Lung (tissue), 12 donors: ENCODE measurements around the gene CARTPT. TPM values are rescaled to one million over a fixed set of nuclear protein-coding genes. Genes with fewer than 3 reads are reported as not detected.

Source experiments
- ATAC-seq: fragments of 200-7000 bp; cut with Tn5 transposase; one replicate; pipeline ENCODE4 v1.9.1; 2020; ENCODE audit warnings: moderate number of reproducible peaks; ENCODE audit not compliant: insufficient read depth, low FRiP score
- DNase-seq, 3 donors: peaks; one replicate each; pipeline ENCODE4 v3.0.0-alpha.2; 2013 to 2017
- H3K27ac ChIP-seq, 2 donors: one replicate each; pipeline ENCODE4 v1.5.1; 2013; ENCODE audit warnings: mild to moderate bottlenecking in 2 of 2, moderate library complexity in 2 of 2, control low read depth in 1 of 2, inconsistent platforms in 1 of 2, low read depth in 1 of 2, low read length in 1 of 2
- H3K27me3 ChIP-seq, 3 donors: one replicate each; pipeline ENCODE4 v1.5.1; 2013; ENCODE audit warnings: low read length in 2 of 3; ENCODE audit not compliant: control insufficient read depth in 3 of 3, insufficient read depth in 3 of 3
- H3K36me3 ChIP-seq, 4 donors: one replicate each; pipeline ENCODE4 v1.5.1; 2013; ENCODE audit warnings: low read length in 4 of 4, mild to moderate bottlenecking in 1 of 4, moderate library complexity in 1 of 4; ENCODE audit not compliant: control insufficient read depth in 4 of 4, insufficient read depth in 4 of 4
- H3K4me1 ChIP-seq, 5 donors: one replicate each; pipeline ENCODE4 v1.5.1; 2013; ENCODE audit warnings: low read length in 5 of 5, mild to moderate bottlenecking in 2 of 5, moderate library complexity in 1 of 5; ENCODE audit not compliant: control insufficient read depth in 5 of 5, insufficient read depth in 5 of 5
- H3K4me3 ChIP-seq: one replicate; pipeline ENCODE4 v1.5.1; 2013; ENCODE audit warnings: mild to moderate bottlenecking, control low read depth, moderate library complexity
- H3K9ac ChIP-seq, 2 donors: one replicate each; pipeline ENCODE4 v1.5.1; 2013; ENCODE audit warnings: low read length in 2 of 2, control low read depth in 1 of 2; ENCODE audit not compliant: insufficient read depth in 1 of 2
- H3K9me3 ChIP-seq, 4 donors: one replicate each; pipeline ENCODE4 v1.5.1; 2013; ENCODE audit warnings: low read length in 3 of 4, mild to moderate bottlenecking in 1 of 4, moderate library complexity in 1 of 4; ENCODE audit not compliant: control insufficient read depth in 4 of 4, insufficient read depth in 3 of 4
- WGBS, 2 donors: extraction: QIAGEN DNeasy Blood & Tissue Kit; methylation state at CpG; one replicate each; pipeline ENCODE4 v1.1.7; 2013; 5-methylcytosine and 5-hydroxymethylcytosine counted together
- polyA plus RNA-seq, 2 donors: library from polyadenylated mRNA; stranded (reverse); fragments of 200-250 nt; gene quantifications; one replicate each; pipeline ENCODE4 v1.2.1, GENCODE V29; 2013
- total RNA-seq, 2 donors: library from RNA; depleted of rRNA in 1 of 2; stranded (reverse); fragments of >200 nt in 1 of 2; gene quantifications; one replicate each; pipeline ENCODE4 v1.2.1, GENCODE V29; 2014 to 2021
- TF ChIP-seq, protein P1 (sequence below): IDR thresholded peaks from 2 replicates; pipeline ENCODE4 v1.5.1; 2012; ENCODE audit warnings: mild to moderate bottlenecking; ENCODE audit errors: control extremely low read depth, extremely low read depth
- donor health status: control.
- donor health status: control.
- donor health status: Bipolar disorder and iron deficiency.
- donor health status: healthy.
- donor health status: DM: yes; HTN: yes; CAD: no.

The CARTPT gene
- total and polyA plus RNA-seq, 4 donors = not detected

DNA sequence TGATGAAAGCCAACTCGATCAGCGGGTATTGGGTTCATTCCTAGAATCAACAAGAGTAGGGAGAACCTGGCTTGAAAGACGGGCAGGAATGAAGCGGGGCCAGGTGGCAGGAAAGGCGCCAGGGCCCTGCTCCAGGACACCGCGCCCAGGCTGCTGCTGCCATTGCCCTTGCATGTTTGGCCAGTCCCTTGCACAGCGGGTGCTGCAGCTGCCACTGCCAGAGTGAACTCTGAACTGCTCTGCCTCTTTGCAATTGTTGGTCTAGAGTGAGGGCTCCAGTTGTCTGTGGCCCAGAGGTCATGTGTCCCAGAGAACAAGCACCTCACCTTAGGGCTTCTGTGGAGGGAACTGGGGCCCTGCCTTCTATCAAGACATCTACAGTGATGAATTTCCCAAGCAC, 24.0 kb upstream of the CARTPT start:
- Histone ChIP-seq H3K36me3 (no peaks in the 10 kb centered on the region), H3K9me3 (peaks cover 0 to 5% (median 0%) of the 10 kb centered on the region in 4 donors), H3K4me1 (peaks cover 0 to 12% (median 0%) of the 10 kb centered on the region in 5 donors), H3K9ac (no peak overlapping the region), H3K4me3 (no peak overlapping the region), H3K27me3 (peaks cover 0 to 3% (median 0%) of the 10 kb centered on the region in 3 donors), H3K27ac (no peak overlapping the region)
- no peak for ATAC-seq
- TF ChIP-seq, protein P1, sequence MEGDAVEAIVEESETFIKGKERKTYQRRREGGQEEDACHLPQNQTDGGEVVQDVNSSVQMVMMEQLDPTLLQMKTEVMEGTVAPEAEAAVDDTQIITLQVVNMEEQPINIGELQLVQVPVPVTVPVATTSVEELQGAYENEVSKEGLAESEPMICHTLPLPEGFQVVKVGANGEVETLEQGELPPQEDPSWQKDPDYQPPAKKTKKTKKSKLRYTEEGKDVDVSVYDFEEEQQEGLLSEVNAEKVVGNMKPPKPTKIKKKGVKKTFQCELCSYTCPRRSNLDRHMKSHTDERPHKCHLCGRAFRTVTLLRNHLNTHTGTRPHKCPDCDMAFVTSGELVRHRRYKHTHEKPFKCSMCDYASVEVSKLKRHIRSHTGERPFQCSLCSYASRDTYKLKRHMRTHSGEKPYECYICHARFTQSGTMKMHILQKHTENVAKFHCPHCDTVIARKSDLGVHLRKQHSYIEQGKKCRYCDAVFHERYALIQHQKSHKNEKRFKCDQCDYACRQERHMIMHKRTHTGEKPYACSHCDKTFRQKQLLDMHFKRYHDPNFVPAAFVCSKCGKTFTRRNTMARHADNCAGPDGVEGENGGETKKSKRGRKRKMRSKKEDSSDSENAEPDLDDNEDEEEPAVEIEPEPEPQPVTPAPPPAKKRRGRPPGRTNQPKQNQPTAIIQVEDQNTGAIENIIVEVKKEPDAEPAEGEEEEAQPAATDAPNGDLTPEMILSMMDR = no peak
- 96 to 97% methylated on average over 8 of the region's 8 CpGs for WGBS, 2 donors
- DNase-seq = no peak

DNA sequence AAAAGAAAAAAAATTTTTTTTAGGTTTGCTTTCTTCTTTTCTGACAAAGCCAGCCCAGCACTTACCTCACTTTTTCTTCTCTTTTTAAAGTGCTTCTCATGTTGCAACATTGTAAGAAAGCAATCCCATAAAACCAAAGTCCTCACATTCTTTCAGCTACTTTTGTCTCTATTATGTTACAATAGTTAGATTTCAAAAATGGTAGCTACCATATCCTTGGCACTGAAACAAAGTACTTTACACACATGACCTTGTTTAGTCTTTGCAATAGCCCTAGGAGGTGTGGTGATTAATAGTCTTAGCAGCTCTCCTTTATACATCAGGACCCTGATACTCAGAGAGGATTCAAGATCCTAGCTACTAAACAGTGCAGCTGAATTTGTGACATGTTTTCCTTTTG, 23.5 kb upstream of the CARTPT start:
- H3K4me1 ChIP-seq = peaks cover 0 to 12% (median 0%) of the 10 kb centered on the region in 5 donors
- TF ChIP-seq, protein P1 = no peak
- no peak overlapping the region for H3K9ac ChIP-seq
- peaks cover 0 to 3% (median 0%) of the 10 kb centered on the region in 3 donors for H3K27me3 ChIP-seq
- no peaks in the 10 kb centered on the region for H3K36me3 ChIP-seq
- no peak overlapping the region for H3K27ac ChIP-seq
- peaks cover 0 to 5% (median 0%) of the 10 kb centered on the region in 4 donors for H3K9me3 ChIP-seq
- no peak for DNase-seq
- no peak overlapping the region for H3K4me3 ChIP-seq
- no peak for ATAC-seq

DNA sequence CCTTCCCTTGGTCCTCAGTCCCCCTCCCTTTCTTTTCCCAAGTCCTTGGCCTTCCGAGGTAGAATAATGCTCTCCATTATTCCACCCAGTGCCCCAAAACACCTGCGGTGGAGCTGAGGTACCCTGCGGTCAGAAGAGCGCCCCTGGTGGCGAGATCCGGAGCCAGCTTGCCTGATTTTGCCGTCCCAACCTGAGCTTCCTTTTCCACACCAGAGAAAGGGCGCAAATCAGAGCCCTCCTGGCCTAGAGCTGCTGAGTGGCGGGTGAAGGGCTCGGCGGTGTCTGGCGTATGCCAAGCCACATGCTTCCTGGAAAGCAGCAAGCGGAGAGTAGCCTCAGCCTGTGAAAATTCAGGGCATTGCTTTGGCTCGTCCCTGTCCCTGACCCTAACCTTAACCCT, 21.1 kb upstream of the CARTPT start:
- Histone ChIP-seq H3K4me3 (no peak overlapping the region), H3K9ac (no peak overlapping the region), H3K36me3 (no peaks in the 10 kb centered on the region), H3K27me3 (peaks cover 0 to 3% (median 0%) of the 10 kb centered on the region in 3 donors), H3K4me1 (peaks cover 0 to 12% (median 0%) of the 10 kb centered on the region in 5 donors), H3K27ac (no peak overlapping the region), H3K9me3 (peaks cover 0 to 5% (median 0%) of the 10 kb centered on the region in 4 donors)
- TF ChIP-seq, protein P1 = no peak
- DNase-seq (no peak), ATAC-seq (no peak)
- WGBS, 2 donors = 67 to 68% methylated on average over 14 of the region's 14 CpGs

DNA sequence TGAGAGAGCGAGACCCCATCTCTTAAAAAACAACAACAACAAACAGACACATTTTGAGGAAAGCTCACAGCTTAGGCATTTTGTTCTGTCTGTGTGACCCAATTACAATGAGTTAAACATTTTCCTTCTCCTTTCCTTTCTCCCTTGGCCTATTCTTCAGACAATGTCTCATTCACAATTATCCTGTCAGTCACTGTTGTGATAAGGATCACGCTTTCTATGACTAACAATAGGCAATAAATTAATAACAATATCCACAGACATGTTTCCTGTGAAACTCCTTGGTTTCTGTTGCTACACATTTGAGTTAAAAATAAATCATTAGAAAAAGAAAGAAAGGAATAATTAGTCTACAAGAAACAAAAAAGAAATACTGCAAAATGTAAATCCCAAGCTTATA, 19.8 kb upstream of the CARTPT start:
- Histone ChIP-seq H3K4me3 (no peak overlapping the region), H3K27me3 (peaks cover 0 to 3% (median 0%) of the 10 kb centered on the region in 3 donors), H3K36me3 (no peaks in the 10 kb centered on the region), H3K9me3 (peaks cover 0 to 5% (median 0%) of the 10 kb centered on the region in 4 donors), H3K9ac (no peak overlapping the region), H3K4me1 (peaks cover 0 to 2% (median 0%) of the 10 kb centered on the region in 5 donors), H3K27ac (no peak overlapping the region)
- ATAC-seq = no peak
- no peak for DNase-seq
- TF ChIP-seq, protein P1 = no peak
- 61 to 65% methylated on average over 2 of the region's 2 CpGs for WGBS, 2 donors
